OCI-LY1 (cell line): ENCODE results near the gene MAPT.

Source experiments
- H2AFZ ChIP-seq: fragments of 200-600 bp; sonication (generic), shearing (Covaris generic); 2 replicates; pipeline ENCODE4 v1.6.0; 2014; ENCODE audit warnings: antibody characterized with exemption, mild to moderate bottlenecking, low read length
- H3F3A ChIP-seq: fragments of 200-600 bp; sonication (generic), shearing (Covaris generic); 2 replicates; pipeline ENCODE4 v1.6.0; 2014; ENCODE audit warnings: mild to moderate bottlenecking, antibody characterized with exemption, low read length, moderate library complexity; ENCODE audit not compliant: insufficient read depth
- H3K27ac ChIP-seq: fragments of 200-600 bp; sonication (generic); 2 replicates; pipeline ENCODE4 v1.5.1; 2014; ENCODE audit warnings: low read length, mixed run types, mild to moderate bottlenecking, low read depth; ENCODE audit not compliant: poor library complexity, severe bottlenecking
- H3K27me3 ChIP-seq: fragments of 200-600 bp; sonication (generic); 2 replicates; pipeline ENCODE4 v1.6.0; 2014; ENCODE audit warnings: antibody characterized with exemption, mild to moderate bottlenecking, low read length, moderate library complexity; ENCODE audit not compliant: insufficient read depth
- H3K36me3 ChIP-seq: fragments of 200-600 bp; sonication (generic); 2 replicates; pipeline ENCODE4 v1.6.1; 2014; ENCODE audit warnings: mild to moderate bottlenecking, antibody characterized with exemption, low read length, moderate library complexity, mixed read lengths; ENCODE audit not compliant: insufficient read depth
- H3K4me1 ChIP-seq: fragments of 200-600 bp; sonication (generic); 2 replicates; pipeline ENCODE4 v1.5.1; 2014; ENCODE audit warnings: mild to moderate bottlenecking, low read length, moderate library complexity; ENCODE audit not compliant: insufficient read depth, severe bottlenecking
- H3K4me2 ChIP-seq: fragments of 200-600 bp; sonication (generic), shearing (Covaris generic); 2 replicates; pipeline ENCODE4 v1.6.1; 2014; ENCODE audit warnings: low read length
- H3K4me3 ChIP-seq: fragments of 200-600 bp; sonication (generic); 2 replicates; pipeline ENCODE4 v1.5.1; 2014; ENCODE audit warnings: low read length, low read depth, mild to moderate bottlenecking, mixed read lengths; ENCODE audit not compliant: poor library complexity, severe bottlenecking
- H3K79me2 ChIP-seq: fragments of 200-600 bp; shearing (Covaris generic); 2 replicates; pipeline ENCODE4 v1.6.1; 2016; ENCODE audit warnings: mixed run types, low read length, mixed read lengths; ENCODE audit not compliant: insufficient read depth
- H3K9ac ChIP-seq: fragments of 200-600 bp; sonication (generic), shearing (Covaris generic); 2 replicates; pipeline ENCODE4 v1.6.1; 2014; ENCODE audit warnings: mild to moderate bottlenecking, low read length, mixed read lengths
- H3K9me2 ChIP-seq: fragments of 200-600 bp; sonication (generic), shearing (Covaris generic); 2 replicates; pipeline ENCODE4 v1.6.1; 2014; ENCODE audit warnings: low read depth, mild to moderate bottlenecking, low read length, mixed read lengths
- H3K9me3 ChIP-seq: fragments of 200-600 bp; shearing (Covaris generic); 2 replicates; pipeline ENCODE4 v1.6.1; 2014; ENCODE audit warnings: low read length, mixed read lengths
- H4K20me1 ChIP-seq: fragments of 200-600 bp; sonication (generic), shearing (Covaris generic); 2 replicates; pipeline ENCODE4 v1.6.0; 2016; ENCODE audit warnings: mild to moderate bottlenecking, low read length; ENCODE audit not compliant: insufficient read depth
- EZH2 ChIP-seq: fragments of 200-600 bp; sonication (generic), shearing (Covaris generic); IDR thresholded peaks from 2 replicates; pipeline ENCODE4 v1.8.0; 2017; ENCODE audit warnings: borderline replicate concordance, mixed run types, mild to moderate bottlenecking, antibody characterized with exemption, low read length, moderate library complexity, mixed read lengths
- TF ChIP-seq, protein P1 (sequence below): fragments of 200-600 bp; sonication (generic), shearing (Covaris generic); IDR thresholded peaks from 2 replicates; pipeline ENCODE4 v1.5.1; 2017; ENCODE audit warnings: mild to moderate bottlenecking, antibody characterized with exemption, low read length, moderate library complexity, mixed read lengths

The MAPT gene

GRCh38 chr17:45976391-45976754 is 82.0 kb downstream of the MAPT start:
- H3K4me3 ChIP-seq = no peak overlapping the region
- no peak overlapping the region for H2AFZ ChIP-seq
- no peaks in the 10 kb centered on the region for H3K36me3 ChIP-seq
- H3K4me2 ChIP-seq = no peak overlapping the region
- no peaks in the 10 kb centered on the region for H3K9me2 ChIP-seq
- no peaks in the 10 kb centered on the region for H3K9me3 ChIP-seq
- H3F3A ChIP-seq = no peaks in the 10 kb centered on the region
- H3K27me3 ChIP-seq = no peaks in the 10 kb centered on the region
- no peak overlapping the region for H3K27ac ChIP-seq
- H3K9ac ChIP-seq = no peak overlapping the region
- H3K79me2 ChIP-seq = no peaks in the 10 kb centered on the region
- no peaks in the 10 kb centered on the region for H3K4me1 ChIP-seq
- TF ChIP-seq, protein P1, sequence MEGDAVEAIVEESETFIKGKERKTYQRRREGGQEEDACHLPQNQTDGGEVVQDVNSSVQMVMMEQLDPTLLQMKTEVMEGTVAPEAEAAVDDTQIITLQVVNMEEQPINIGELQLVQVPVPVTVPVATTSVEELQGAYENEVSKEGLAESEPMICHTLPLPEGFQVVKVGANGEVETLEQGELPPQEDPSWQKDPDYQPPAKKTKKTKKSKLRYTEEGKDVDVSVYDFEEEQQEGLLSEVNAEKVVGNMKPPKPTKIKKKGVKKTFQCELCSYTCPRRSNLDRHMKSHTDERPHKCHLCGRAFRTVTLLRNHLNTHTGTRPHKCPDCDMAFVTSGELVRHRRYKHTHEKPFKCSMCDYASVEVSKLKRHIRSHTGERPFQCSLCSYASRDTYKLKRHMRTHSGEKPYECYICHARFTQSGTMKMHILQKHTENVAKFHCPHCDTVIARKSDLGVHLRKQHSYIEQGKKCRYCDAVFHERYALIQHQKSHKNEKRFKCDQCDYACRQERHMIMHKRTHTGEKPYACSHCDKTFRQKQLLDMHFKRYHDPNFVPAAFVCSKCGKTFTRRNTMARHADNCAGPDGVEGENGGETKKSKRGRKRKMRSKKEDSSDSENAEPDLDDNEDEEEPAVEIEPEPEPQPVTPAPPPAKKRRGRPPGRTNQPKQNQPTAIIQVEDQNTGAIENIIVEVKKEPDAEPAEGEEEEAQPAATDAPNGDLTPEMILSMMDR = no peak
- TF ChIP-seq EZH2 = no peak
- no peaks in the 10 kb centered on the region for H4K20me1 ChIP-seq

DNA sequence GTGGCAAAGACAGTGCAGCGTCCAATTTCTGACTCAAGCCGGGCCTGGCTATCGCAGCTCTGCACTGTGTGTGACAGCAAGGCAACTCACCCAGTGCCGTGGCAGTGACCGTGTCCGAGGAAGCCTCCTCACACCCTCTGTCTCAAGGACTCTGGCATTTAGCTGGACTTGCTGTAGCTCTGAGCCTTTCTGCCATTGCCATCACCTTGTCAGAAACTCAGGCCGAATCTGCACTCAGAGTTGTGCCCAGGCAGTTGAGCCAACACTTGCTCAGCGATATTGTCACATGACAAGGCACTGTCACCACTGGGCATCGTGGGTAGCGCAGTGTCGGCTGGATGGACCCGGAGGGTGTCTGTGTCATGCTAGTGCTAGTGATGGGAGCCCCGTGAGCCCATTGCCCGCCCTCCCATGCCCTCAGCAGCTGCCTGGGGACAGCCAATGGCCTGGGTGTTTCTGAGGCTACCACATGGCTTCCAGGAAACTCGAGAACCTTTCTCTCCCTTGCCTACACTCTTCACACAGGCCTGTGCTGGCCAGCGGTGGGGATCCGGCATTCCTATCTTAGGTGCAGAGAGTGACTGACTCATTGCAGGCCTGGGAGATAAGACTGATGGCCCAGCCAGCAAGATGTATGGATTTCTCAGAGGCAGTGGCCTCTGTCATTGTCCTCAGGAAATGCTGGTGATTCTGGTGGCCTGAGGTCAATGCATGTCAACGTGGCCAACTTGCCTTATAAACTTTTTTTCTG is 82.6 kb downstream of the MAPT start:
- Histone ChIP-seq H3K27ac (no peak overlapping the region), H3K36me3 (no peaks in the 10 kb centered on the region), H3K4me1 (no peaks in the 10 kb centered on the region), H3K9me3 (no peaks in the 10 kb centered on the region), H2AFZ (no peak overlapping the region), H3K4me3 (no peak overlapping the region), H3K79me2 (no peaks in the 10 kb centered on the region), H3K27me3 (no peaks in the 10 kb centered on the region), H3K9me2 (no peaks in the 10 kb centered on the region), H3K4me2 (no peak overlapping the region), H4K20me1 (no peaks in the 10 kb centered on the region), H3K9ac (no peak overlapping the region), H3F3A (no peaks in the 10 kb centered on the region)
- TF ChIP-seq, protein P1 = no peak
- TF ChIP-seq EZH2 = no peak

GRCh38 chr17:45977506-45977824 is 83.1 kb downstream of the MAPT start:
- Histone ChIP-seq H3K79me2 (no peaks in the 10 kb centered on the region), H3K27me3 (no peaks in the 10 kb centered on the region), H3K36me3 (no peaks in the 10 kb centered on the region), H2AFZ (no peak overlapping the region), H3K4me3 (no peak overlapping the region), H3F3A (no peaks in the 10 kb centered on the region), H3K4me2 (no peak overlapping the region), H3K4me1 (no peaks in the 10 kb centered on the region), H3K9ac (no peak overlapping the region), H4K20me1 (no peaks in the 10 kb centered on the region), H3K9me2 (no peaks in the 10 kb centered on the region), H3K9me3 (no peaks in the 10 kb centered on the region), H3K27ac (no peak overlapping the region)
- TF ChIP-seq, protein P1 = no peak
- no peak for TF ChIP-seq EZH2
